NB4 (cell line): ENCODE measurements around the gene NFATC4.

Experiments used
- CTCF ChIP-seq: IDR thresholded peaks from one replicate; pipeline ENCODE4 v1.5.1; 2012; ENCODE audit warnings: low read depth, low read length
- MYC ChIP-seq: IDR thresholded peaks from 2 replicates; pipeline ENCODE4 v1.6.1; 2011; ENCODE audit warnings: low read depth, low read length

GRCh38 chr14:24331731-24332267 lies 36.2 kb upstream of the NFATC4 start:
- TF ChIP-seq CTCF (no peak), MYC (no peak)
